HCT116 (cell line): ENCODE data around the gene ZNF346. TPM values are rescaled to one million over a fixed set of nuclear protein-coding genes. Genes with fewer than 3 reads are reported as not detected.

ENCODE experiments used
- ATAC-seq: fragments of 200-7000 bp; cut with Tn5 transposase; 2 replicates; pipeline ENCODE4 v1.9.1; 2020; ENCODE audit warnings: mild to moderate bottlenecking, moderate library complexity
- BruUV-seq: library from RNA; stranded (reverse); fragments of 400-500 nt; replicated peaks from 2 replicates; lab custom pipeline; 2021; lab: Mats Ljungman, UMichigan
- CTCF ChIA-PET: fragments of 300-600 bp; sonication (Branson Sonifier 250); formaldehyde crosslinking; loops from one replicate; lab custom pipeline; 2021; ENCODE audit warnings: antibody characterized with exemption; lab: Charles Lee
- POLR2A ChIA-PET: fragments of 300-600, 350-600 bp; sonication (Branson Sonifier 250); formaldehyde crosslinking; loops from one replicate; lab custom pipeline; 2021; ENCODE audit warnings: antibody characterized with exemption; lab: Charles Lee
- RAD21 ChIA-PET, 2 experiments: fragments of 300-600 bp; sonication (Branson Sonifier 250); formaldehyde crosslinking; loops; one replicate each; lab custom pipeline; 2023; ENCODE audit warnings: low total read pairs in 2 of 2; ENCODE audit not compliant: uncharacterized antibody in 2 of 2, unreplicated experiment in 2 of 2, low non-redundant PET in 1 of 2; lab: Charles Lee
- DNase-seq: peaks from one replicate; pipeline ENCODE4 v3.0.0-alpha.2; 2010; ENCODE audit warnings: low read depth, low spot score
- H2AFZ ChIP-seq: fragments of 200-600 bp; shearing (Covaris generic), sonication (generic); 2 replicates; pipeline ENCODE4 v1.6.1; 2017; ENCODE audit warnings: low read depth, mixed run types, mixed read lengths, antibody characterized with exemption, low read length; ENCODE audit not compliant: poor library complexity, severe bottlenecking
- H3K27ac ChIP-seq: 2 replicates; pipeline ENCODE4 v1.5.1; 2012; ENCODE audit warnings: low read depth, low read length
- H3K27me3 ChIP-seq: fragments of 200-600 bp; sonication (generic); 2 replicates; pipeline ENCODE4 v1.6.1; 2016; ENCODE audit warnings: mixed run types, low read length, mixed read lengths; ENCODE audit not compliant: insufficient read depth
- H3K36me3 ChIP-seq, 2 experiments: fragments of 200-500 bp in 1 of 2; fragments of 200-600 bp in 1 of 2; sonication (Bioruptor generic) in 1 of 2; sonication (generic) in 1 of 2; 2 replicates each; pipeline versions ENCODE4 v1.5.1 to v1.6.1; 2014 to 2016; ENCODE audit warnings: low read length in 2 of 2, inconsistent platforms in 1 of 2, mixed read lengths in 1 of 2, mixed run types in 1 of 2; ENCODE audit not compliant: insufficient read depth in 2 of 2, control insufficient read depth in 1 of 2
- H3K4me1 ChIP-seq, 2 experiments: fragments of 200-600 bp in 1 of 2; sonication (generic) in 1 of 2; 2 replicates each; pipeline versions ENCODE4 v1.5.1 to v1.6.1; 2012 to 2017; ENCODE audit warnings: low read length in 2 of 2, inconsistent platforms in 1 of 2, mild to moderate bottlenecking in 1 of 2, mixed read lengths in 1 of 2, mixed run types in 1 of 2, moderate library complexity in 1 of 2; ENCODE audit not compliant: insufficient read depth in 2 of 2, control insufficient read depth in 1 of 2
- H3K4me2 ChIP-seq: fragments of 200-600 bp; sonication (generic); 2 replicates; pipeline ENCODE4 v1.6.1; 2017; ENCODE audit warnings: mixed run types, low read length, mixed read lengths
- H3K4me3 ChIP-seq, 2 experiments: fragments of 200-600 bp in 1 of 2; sonication (generic) in 1 of 2; replicated peaks in 1 of 2; 2 replicates each; pipeline ENCODE4 v1.5.1; 2011 to 2016; ENCODE audit warnings: low read length in 2 of 2, control low read depth in 1 of 2, low read depth in 1 of 2, mild to moderate bottlenecking in 1 of 2, mixed read lengths in 1 of 2, mixed run types in 1 of 2
- H3K79me2 ChIP-seq: fragments of 200-600 bp; sonication (generic); 2 replicates; pipeline ENCODE4 v1.6.1; 2017; ENCODE audit warnings: mild to moderate bottlenecking, mixed run types, low read length, moderate library complexity, mixed read lengths; ENCODE audit not compliant: insufficient read depth
- H3K9ac ChIP-seq: fragments of 200-600 bp; sonication (generic); 2 replicates; pipeline ENCODE4 v1.6.1; 2016; ENCODE audit warnings: low read length, mixed read lengths
- H3K9me2 ChIP-seq: fragments of 200-600 bp; sonication (generic), shearing (Covaris generic); 2 replicates; pipeline ENCODE4 v1.6.1; 2017; ENCODE audit warnings: mixed run types, mild to moderate bottlenecking, moderate library complexity; ENCODE audit not compliant: insufficient read depth
- H3K9me3 ChIP-seq, 2 experiments: fragments of 200-500 bp in 1 of 2; fragments of 200-600 bp in 1 of 2; sonication (Bioruptor generic) in 1 of 2; sonication (generic) in 1 of 2; 2 replicates each; pipeline ENCODE4 v1.6.1; 2014 to 2017; ENCODE audit warnings: low read length in 2 of 2, mixed read lengths in 2 of 2, inconsistent platforms in 1 of 2, low read depth in 1 of 2, mild to moderate bottlenecking in 1 of 2, mixed run types in 1 of 2, moderate library complexity in 1 of 2; ENCODE audit not compliant: control insufficient read depth in 1 of 2, insufficient read depth in 1 of 2
- H4K20me1 ChIP-seq: fragments of 200-600 bp; sonication (generic), shearing (Covaris generic); 2 replicates; pipeline ENCODE4 v1.6.1; 2017; ENCODE audit warnings: mixed run types, mild to moderate bottlenecking, moderate library complexity; ENCODE audit not compliant: insufficient read depth
- CBX3 ChIP-seq: IDR thresholded peaks from 2 replicates; pipeline ENCODE4 v1.6.1; 2012; ENCODE audit warnings: low read depth
- CEBPB ChIP-seq: IDR thresholded peaks from 2 replicates; pipeline ENCODE4 v1.6.1; 2012; ENCODE audit warnings: low read depth
- EZH2 ChIP-seq: fragments of 200-600 bp; sonication (generic); IDR thresholded peaks from 2 replicates; pipeline ENCODE4 v1.6.1; 2017; ENCODE audit warnings: antibody characterized with exemption, mixed run types
- POLR2A ChIP-seq: IDR thresholded peaks from 2 replicates; pipeline ENCODE4 v1.7.0; 2011; ENCODE audit warnings: borderline replicate concordance; ENCODE audit not compliant: insufficient read depth, insufficient read length; ENCODE audit errors: extremely low read depth
- SIN3A ChIP-seq: IDR thresholded peaks from 2 replicates; pipeline ENCODE4 v1.6.1; 2012; ENCODE audit warnings: low read depth
- intact Hi-C: fragments of 100-400 bp; cut with micrococcal nuclease; formaldehyde crosslinking; loops from 2 replicates; pipeline ENCODE4 v1.10.0; 2022
- total RNA-seq: library from RNA; stranded (reverse); gene quantifications from one replicate; pipeline ENCODE4 v1.2.1, GENCODE V29; 2021; ENCODE audit not compliant: unreplicated experiment
- TF ChIP-seq, protein P1 (sequence below): IDR thresholded peaks from 2 replicates; pipeline ENCODE4 v1.6.1; 2012; ENCODE audit warnings: low read depth
- TF ChIP-seq, protein P2 (sequence below): IDR thresholded peaks from 2 replicates; pipeline ENCODE4 v1.6.1; 2011; ENCODE audit warnings: mild to moderate bottlenecking, low read length, moderate library complexity; ENCODE audit not compliant: insufficient replicate concordance; ENCODE audit errors: extremely low read depth

Gene ZNF346
- total RNA-seq, 1 experiment from 2014 or later: 13.7 TPM

DNA sequence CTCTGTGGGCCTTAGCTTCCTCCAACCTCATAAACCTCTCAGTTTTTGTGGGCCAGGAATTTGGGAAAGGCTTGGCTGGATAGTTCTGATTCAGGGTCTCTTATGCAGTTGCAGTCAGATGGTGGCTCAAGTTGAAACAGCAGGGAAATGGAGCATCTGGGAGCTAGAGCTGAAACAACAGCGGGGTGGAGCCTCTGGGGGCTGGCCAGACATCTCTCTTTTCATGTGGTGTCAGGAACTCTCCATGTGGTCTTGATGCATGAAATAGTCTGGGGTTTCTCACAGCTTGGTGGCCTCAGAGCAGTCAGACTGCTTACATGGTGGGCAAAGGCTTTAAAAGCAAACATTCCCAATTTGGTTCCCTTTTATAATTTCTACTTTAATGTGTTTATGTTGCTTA lies 13.5 kb downstream of the ZNF346 start (continued):
- TF ChIP-seq, protein P1, sequence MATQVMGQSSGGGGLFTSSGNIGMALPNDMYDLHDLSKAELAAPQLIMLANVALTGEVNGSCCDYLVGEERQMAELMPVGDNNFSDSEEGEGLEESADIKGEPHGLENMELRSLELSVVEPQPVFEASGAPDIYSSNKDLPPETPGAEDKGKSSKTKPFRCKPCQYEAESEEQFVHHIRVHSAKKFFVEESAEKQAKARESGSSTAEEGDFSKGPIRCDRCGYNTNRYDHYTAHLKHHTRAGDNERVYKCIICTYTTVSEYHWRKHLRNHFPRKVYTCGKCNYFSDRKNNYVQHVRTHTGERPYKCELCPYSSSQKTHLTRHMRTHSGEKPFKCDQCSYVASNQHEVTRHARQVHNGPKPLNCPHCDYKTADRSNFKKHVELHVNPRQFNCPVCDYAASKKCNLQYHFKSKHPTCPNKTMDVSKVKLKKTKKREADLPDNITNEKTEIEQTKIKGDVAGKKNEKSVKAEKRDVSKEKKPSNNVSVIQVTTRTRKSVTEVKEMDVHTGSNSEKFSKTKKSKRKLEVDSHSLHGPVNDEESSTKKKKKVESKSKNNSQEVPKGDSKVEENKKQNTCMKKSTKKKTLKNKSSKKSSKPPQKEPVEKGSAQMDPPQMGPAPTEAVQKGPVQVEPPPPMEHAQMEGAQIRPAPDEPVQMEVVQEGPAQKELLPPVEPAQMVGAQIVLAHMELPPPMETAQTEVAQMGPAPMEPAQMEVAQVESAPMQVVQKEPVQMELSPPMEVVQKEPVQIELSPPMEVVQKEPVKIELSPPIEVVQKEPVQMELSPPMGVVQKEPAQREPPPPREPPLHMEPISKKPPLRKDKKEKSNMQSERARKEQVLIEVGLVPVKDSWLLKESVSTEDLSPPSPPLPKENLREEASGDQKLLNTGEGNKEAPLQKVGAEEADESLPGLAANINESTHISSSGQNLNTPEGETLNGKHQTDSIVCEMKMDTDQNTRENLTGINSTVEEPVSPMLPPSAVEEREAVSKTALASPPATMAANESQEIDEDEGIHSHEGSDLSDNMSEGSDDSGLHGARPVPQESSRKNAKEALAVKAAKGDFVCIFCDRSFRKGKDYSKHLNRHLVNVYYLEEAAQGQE: no peak
- no peak for TF ChIP-seq POLR2A

DNA sequence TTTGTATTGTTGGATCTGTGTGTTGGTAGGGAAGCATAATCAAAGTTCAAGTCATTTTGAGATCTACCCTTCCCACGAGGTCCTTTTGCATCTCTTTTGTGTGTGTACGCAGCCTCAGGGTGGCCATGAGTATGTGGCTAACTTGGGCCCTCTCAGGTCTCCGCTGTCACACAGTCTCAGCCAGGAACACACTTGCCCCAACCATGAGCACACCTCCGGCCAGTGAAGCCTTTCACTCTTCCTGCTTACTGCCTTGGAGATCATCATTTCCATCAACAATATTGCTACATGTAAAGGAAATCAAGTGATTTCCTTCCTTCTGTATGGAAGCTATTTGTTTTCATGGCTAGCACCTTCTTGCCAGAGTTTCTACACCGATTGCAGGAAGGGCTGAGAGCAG lies 13.9 kb downstream of the ZNF346 start:
- Histone ChIP-seq H3K27me3 (no peaks in the 10 kb centered on the region), H3K36me3 (peaks cover 3 to 10% of the 10 kb centered on the region in 2 experiments; a peak in 3 of 4 replicates), H3K4me3 (no peak overlapping the region), H4K20me1 (peaks cover 6% of the 10 kb centered on the region; the same call in 1 of the 2 replicates), H3K4me1 (no peaks in the 10 kb centered on the region), H3K4me2 (no peak overlapping the region), H3K9me2 (no peaks in the 10 kb centered on the region), H3K79me2 (peaks cover 65% of the 10 kb centered on the region), H3K9me3 (no peaks in the 10 kb centered on the region), H2AFZ (no peak overlapping the region), H3K27ac (no peak overlapping the region), H3K9ac (no peak overlapping the region)
- no TSS peak for BruUV-seq
- POLR2A ChIA-PET: no interaction called here
- ATAC-seq (no peak), DNase-seq (no peak)
- RAD21 ChIA-PET: no interaction called here
- TF ChIP-seq POLR2A (no peak), SIN3A (no peak), CBX3 (no peak), EZH2 (no peak), CEBPB (no peak)
- TF ChIP-seq, protein P2, sequence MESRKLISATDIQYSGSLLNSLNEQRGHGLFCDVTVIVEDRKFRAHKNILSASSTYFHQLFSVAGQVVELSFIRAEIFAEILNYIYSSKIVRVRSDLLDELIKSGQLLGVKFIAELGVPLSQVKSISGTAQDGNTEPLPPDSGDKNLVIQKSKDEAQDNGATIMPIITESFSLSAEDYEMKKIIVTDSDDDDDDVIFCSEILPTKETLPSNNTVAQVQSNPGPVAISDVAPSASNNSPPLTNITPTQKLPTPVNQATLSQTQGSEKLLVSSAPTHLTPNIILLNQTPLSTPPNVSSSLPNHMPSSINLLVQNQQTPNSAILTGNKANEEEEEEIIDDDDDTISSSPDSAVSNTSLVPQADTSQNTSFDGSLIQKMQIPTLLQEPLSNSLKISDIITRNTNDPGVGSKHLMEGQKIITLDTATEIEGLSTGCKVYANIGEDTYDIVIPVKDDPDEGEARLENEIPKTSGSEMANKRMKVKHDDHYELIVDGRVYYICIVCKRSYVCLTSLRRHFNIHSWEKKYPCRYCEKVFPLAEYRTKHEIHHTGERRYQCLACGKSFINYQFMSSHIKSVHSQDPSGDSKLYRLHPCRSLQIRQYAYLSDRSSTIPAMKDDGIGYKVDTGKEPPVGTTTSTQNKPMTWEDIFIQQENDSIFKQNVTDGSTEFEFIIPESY: no peak
- CTCF ChIA-PET: no interaction called here
- intact Hi-C loops: no loop called here
